HEK293 (cell line): Measurements from ENCODE around the gene NFIC.

Experiments used
- PRDM10 ChIP-seq: fragments of 450-650 bp; formaldehyde crosslinking; IDR thresholded peaks from 2 replicates; pipeline ENCODE4 v1.5.1; 2016; ENCODE audit warnings: missing biosample characterization, missing genetic modification characterization
- WT1 ChIP-seq: fragments of 450-650 bp; formaldehyde crosslinking; IDR thresholded peaks from 2 replicates; pipeline ENCODE4 v1.5.1; 2016; ENCODE audit warnings: missing biosample characterization, missing genetic modification characterization
- ZBTB48 ChIP-seq: fragments of 450-650 bp; formaldehyde crosslinking; IDR thresholded peaks from 2 replicates; pipeline ENCODE4 v1.5.1; 2016; ENCODE audit warnings: missing biosample characterization, missing genetic modification characterization
- ZBTB49 ChIP-seq: fragments of 450-650 bp; formaldehyde crosslinking; IDR thresholded peaks from 2 replicates; pipeline ENCODE4 v1.5.1; 2016; ENCODE audit warnings: missing biosample characterization, missing genetic modification characterization, low read depth
- ZNF146 ChIP-seq: fragments of 450-650 bp; formaldehyde crosslinking; IDR thresholded peaks from 2 replicates; pipeline ENCODE4 v1.5.1; 2016; ENCODE audit warnings: missing biosample characterization, missing genetic modification characterization
- ZNF423 ChIP-seq: fragments of 450-650 bp; formaldehyde crosslinking; IDR thresholded peaks from 2 replicates; pipeline ENCODE4 v1.5.1; 2016; ENCODE audit warnings: missing biosample characterization, missing genetic modification characterization
- ZNF426 ChIP-seq: fragments of 450-650 bp; formaldehyde crosslinking; IDR thresholded peaks from 2 replicates; pipeline ENCODE4 v1.5.1; 2017; ENCODE audit warnings: missing biosample characterization, missing genetic modification characterization, mild to moderate bottlenecking, inconsistent platforms, moderate library complexity
- ZNF473 ChIP-seq: fragments of 450-650 bp; formaldehyde crosslinking; IDR thresholded peaks from 2 replicates; pipeline ENCODE4 v1.5.1; 2017; ENCODE audit warnings: missing biosample characterization, missing genetic modification characterization
- ZNF510 ChIP-seq: fragments of 450-650 bp; formaldehyde crosslinking; IDR thresholded peaks from 2 replicates; pipeline ENCODE4 v1.5.1; 2018; ENCODE audit warnings: mild to moderate bottlenecking, missing genetic modification characterization, missing biosample characterization; ENCODE audit not compliant: insufficient replicate concordance
- ZNF521 ChIP-seq: fragments of 450-650 bp; formaldehyde crosslinking; IDR thresholded peaks from 2 replicates; pipeline ENCODE4 v1.5.1; 2017; ENCODE audit warnings: missing biosample characterization, mild to moderate bottlenecking, missing genetic modification characterization
- ZNF626 ChIP-seq: fragments of 450-650 bp; sonication (Bioruptor Pico); formaldehyde crosslinking; IDR thresholded peaks from 2 replicates; pipeline ENCODE4 v1.5.1; 2018; ENCODE audit warnings: missing biosample characterization, missing genetic modification characterization, inconsistent platforms
- ZNF776 ChIP-seq: fragments of 450-650 bp; formaldehyde crosslinking; IDR thresholded peaks from 2 replicates; pipeline ENCODE4 v1.5.0; 2017; ENCODE audit warnings: missing biosample characterization, missing genetic modification characterization, borderline replicate concordance
- ZNF791 ChIP-seq: fragments of 450-650 bp; formaldehyde crosslinking; IDR thresholded peaks from 2 replicates; pipeline ENCODE4 v1.5.1; 2016; ENCODE audit warnings: missing biosample characterization, missing genetic modification characterization
- ZNF843 ChIP-seq: fragments of 450-650 bp; formaldehyde crosslinking; IDR thresholded peaks from 2 replicates; pipeline ENCODE4 v1.5.1; 2016; ENCODE audit warnings: missing biosample characterization, missing genetic modification characterization
- TF ChIP-seq, protein P1 (sequence below): fragments of 450-650 bp; formaldehyde crosslinking; IDR thresholded peaks from 2 replicates; pipeline ENCODE4 v1.5.0; 2017; ENCODE audit warnings: missing biosample characterization, missing genetic modification characterization, borderline replicate concordance
- TF ChIP-seq, protein P2 (sequence below): fragments of 450-650 bp; formaldehyde crosslinking; IDR thresholded peaks from 2 replicates; pipeline ENCODE4 v1.5.1; 2016; ENCODE audit warnings: missing biosample characterization, missing genetic modification characterization
- TF ChIP-seq, protein P3 (sequence below): fragments of 450-650 bp; formaldehyde crosslinking; conservative IDR thresholded peaks from 2 replicates; pipeline ENCODE4 v1.5.1; 2016; ENCODE audit warnings: low read depth, missing biosample characterization, missing genetic modification characterization
- TF ChIP-seq, protein P4 (sequence below): fragments of 450-650 bp; formaldehyde crosslinking; IDR thresholded peaks from 2 replicates; pipeline ENCODE4 v1.5.1; 2016; ENCODE audit warnings: missing biosample characterization, missing genetic modification characterization
- TF ChIP-seq, protein P5 (sequence below): fragments of 450-650 bp; formaldehyde crosslinking; IDR thresholded peaks from 2 replicates; pipeline ENCODE4 v1.5.1; 2016; ENCODE audit warnings: missing biosample characterization, missing genetic modification characterization, low read depth

The NFIC gene

GRCh38 chr19:3434630-3435553 lies 68.5 kb downstream of the NFIC start (continued):
- TF ChIP-seq, protein P1, sequence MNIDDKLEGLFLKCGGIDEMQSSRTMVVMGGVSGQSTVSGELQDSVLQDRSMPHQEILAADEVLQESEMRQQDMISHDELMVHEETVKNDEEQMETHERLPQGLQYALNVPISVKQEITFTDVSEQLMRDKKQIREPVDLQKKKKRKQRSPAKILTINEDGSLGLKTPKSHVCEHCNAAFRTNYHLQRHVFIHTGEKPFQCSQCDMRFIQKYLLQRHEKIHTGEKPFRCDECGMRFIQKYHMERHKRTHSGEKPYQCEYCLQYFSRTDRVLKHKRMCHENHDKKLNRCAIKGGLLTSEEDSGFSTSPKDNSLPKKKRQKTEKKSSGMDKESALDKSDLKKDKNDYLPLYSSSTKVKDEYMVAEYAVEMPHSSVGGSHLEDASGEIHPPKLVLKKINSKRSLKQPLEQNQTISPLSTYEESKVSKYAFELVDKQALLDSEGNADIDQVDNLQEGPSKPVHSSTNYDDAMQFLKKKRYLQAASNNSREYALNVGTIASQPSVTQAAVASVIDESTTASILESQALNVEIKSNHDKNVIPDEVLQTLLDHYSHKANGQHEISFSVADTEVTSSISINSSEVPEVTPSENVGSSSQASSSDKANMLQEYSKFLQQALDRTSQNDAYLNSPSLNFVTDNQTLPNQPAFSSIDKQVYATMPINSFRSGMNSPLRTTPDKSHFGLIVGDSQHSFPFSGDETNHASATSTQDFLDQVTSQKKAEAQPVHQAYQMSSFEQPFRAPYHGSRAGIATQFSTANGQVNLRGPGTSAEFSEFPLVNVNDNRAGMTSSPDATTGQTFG (tag by site-specific recombination): no peak
- TF ChIP-seq ZNF146 (peak; percentile 41; the same call in 1 of the 2 replicates), PRDM10 (tag by site-specific recombination) (no peak; the same call in 1 of the 2 replicates), ZBTB49 (tag by site-specific recombination) (no peak), ZBTB48 (peak; percentile 15; the same call in 1 of the 2 replicates), ZNF426 (tag by site-specific recombination) (no peak), ZNF843 (tag by site-specific recombination) (peak; percentile 57), ZNF521 (no peak), WT1 (no peak; the same call in 1 of the 2 replicates), ZNF510 (no peak), ZNF791 (tag by site-specific recombination) (no peak), ZNF473 (tag by site-specific recombination) (no peak), ZNF423 (no peak), ZNF626 (tag by site-specific recombination) (no peak), ZNF776 (tag by site-specific recombination) (no peak)
- TF ChIP-seq, protein P2, sequence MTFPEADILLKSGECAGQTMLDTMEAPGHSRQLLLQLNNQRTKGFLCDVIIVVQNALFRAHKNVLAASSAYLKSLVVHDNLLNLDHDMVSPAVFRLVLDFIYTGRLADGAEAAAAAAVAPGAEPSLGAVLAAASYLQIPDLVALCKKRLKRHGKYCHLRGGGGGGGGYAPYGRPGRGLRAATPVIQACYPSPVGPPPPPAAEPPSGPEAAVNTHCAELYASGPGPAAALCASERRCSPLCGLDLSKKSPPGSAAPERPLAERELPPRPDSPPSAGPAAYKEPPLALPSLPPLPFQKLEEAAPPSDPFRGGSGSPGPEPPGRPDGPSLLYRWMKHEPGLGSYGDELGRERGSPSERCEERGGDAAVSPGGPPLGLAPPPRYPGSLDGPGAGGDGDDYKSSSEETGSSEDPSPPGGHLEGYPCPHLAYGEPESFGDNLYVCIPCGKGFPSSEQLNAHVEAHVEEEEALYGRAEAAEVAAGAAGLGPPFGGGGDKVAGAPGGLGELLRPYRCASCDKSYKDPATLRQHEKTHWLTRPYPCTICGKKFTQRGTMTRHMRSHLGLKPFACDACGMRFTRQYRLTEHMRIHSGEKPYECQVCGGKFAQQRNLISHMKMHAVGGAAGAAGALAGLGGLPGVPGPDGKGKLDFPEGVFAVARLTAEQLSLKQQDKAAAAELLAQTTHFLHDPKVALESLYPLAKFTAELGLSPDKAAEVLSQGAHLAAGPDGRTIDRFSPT (tag by site-specific recombination): no peak
- TF ChIP-seq, protein P3, sequence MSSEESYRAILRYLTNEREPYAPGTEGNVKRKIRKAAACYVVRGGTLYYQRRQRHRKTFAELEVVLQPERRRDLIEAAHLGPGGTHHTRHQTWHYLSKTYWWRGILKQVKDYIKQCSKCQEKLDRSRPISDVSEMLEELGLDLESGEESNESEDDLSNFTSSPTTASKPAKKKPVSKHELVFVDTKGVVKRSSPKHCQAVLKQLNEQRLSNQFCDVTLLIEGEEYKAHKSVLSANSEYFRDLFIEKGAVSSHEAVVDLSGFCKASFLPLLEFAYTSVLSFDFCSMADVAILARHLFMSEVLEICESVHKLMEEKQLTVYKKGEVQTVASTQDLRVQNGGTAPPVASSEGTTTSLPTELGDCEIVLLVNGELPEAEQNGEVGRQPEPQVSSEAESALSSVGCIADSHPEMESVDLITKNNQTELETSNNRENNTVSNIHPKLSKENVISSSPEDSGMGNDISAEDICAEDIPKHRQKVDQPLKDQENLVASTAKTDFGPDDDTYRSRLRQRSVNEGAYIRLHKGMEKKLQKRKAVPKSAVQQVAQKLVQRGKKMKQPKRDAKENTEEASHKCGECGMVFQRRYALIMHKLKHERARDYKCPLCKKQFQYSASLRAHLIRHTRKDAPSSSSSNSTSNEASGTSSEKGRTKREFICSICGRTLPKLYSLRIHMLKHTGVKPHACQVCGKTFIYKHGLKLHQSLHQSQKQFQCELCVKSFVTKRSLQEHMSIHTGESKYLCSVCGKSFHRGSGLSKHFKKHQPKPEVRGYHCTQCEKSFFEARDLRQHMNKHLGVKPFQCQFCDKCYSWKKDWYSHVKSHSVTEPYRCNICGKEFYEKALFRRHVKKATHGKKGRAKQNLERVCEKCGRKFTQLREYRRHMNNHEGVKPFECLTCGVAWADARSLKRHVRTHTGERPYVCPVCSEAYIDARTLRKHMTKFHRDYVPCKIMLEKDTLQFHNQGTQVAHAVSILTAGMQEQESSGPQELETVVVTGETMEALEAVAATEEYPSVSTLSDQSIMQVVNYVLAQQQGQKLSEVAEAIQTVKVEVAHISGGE (tag by site-specific recombination): peak; percentile 99
- TF ChIP-seq, protein P4, sequence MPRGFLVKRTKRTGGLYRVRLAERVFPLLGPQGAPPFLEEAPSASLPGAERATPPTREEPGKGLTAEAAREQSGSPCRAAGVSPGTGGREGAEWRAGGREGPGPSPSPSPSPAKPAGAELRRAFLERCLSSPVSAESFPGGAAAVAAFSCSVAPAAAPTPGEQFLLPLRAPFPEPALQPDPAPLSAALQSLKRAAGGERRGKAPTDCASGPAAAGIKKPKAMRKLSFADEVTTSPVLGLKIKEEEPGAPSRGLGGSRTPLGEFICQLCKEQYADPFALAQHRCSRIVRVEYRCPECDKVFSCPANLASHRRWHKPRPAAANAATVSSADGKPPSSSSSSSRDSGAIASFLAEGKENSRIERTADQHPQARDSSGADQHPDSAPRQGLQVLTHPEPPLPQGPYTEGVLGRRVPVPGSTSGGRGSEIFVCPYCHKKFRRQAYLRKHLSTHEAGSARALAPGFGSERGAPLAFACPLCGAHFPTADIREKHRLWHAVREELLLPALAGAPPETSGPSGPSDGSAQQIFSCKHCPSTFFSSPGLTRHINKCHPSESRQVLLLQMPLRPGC (tag by site-specific recombination): peak; percentile 21; the same call in 1 of the 2 replicates
- TF ChIP-seq, protein P5, sequence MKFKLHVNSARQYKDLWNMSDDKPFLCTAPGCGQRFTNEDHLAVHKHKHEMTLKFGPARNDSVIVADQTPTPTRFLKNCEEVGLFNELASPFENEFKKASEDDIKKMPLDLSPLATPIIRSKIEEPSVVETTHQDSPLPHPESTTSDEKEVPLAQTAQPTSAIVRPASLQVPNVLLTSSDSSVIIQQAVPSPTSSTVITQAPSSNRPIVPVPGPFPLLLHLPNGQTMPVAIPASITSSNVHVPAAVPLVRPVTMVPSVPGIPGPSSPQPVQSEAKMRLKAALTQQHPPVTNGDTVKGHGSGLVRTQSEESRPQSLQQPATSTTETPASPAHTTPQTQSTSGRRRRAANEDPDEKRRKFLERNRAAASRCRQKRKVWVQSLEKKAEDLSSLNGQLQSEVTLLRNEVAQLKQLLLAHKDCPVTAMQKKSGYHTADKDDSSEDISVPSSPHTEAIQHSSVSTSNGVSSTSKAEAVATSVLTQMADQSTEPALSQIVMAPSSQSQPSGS (tag by site-specific recombination): no peak
